GM18520 (cell line): ENCODE data around the gene SLK.

ENCODE experiments used
- ATAC-seq: cut with Tn5 transposase; IDR thresholded peaks from one replicate; pipeline ENCODE4 v1.9.1; 2021; ENCODE audit not compliant: unreplicated experiment

SLK gene

DNA sequence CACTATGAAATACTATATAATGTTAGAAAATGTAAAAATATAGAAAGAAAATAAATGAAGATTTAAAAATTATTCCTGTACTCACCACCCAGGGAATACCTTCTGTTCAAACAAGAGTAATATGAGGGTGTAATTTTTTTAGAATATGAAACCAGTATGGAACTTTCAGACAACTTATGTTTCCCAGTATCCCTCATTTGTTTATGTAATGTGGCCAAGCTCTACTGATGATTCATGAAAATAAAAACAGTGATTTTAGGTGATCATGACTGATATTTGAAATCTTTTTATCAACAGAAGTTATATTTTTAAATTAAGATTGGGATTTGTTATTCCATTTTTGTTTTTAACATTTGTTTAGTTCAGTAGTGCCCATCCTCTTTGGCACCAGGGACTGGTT is 18.8 kb downstream of the SLK start:
- ATAC-seq = no peak

DNA sequence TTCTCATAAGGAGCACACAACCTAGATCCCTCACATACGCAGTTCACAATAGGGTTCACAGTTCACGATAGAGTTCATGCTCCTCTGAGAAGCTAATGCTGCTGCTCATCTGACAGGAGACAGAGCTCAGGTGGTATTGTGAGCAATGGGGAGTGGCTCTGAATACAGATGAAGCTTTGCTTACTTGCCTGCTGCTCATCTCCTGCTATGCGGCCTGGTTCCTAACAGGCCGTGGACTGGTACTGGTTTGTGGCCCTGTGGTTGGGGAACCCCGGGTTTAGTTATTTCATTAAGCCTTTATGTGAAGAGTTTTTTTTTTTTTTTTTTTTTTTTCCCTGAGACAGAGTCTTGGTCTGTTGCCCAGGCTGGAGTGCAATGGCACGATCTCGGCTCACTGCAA is 19.4 kb downstream of the SLK start:
- no peak for ATAC-seq

DNA sequence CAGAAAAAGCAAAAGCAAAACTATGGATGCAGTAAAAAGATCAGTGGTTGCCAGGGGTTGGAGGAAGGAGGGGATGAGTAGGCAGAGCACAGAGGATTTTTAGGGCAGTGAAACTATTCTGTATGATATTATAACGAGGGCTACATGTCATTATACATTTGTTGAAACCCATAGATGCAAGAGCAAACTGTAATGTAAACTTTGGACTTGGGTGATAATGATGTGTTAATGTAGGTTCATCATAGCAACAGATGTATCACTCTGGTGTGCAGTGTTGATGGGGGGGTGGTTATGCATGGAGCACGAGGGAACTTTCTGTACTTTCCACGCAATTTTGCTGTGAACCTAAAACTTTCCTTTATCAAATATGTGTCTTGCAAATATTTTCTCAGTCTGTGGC is 23.2 kb downstream of the SLK start:
- ATAC-seq = no peak

DNA sequence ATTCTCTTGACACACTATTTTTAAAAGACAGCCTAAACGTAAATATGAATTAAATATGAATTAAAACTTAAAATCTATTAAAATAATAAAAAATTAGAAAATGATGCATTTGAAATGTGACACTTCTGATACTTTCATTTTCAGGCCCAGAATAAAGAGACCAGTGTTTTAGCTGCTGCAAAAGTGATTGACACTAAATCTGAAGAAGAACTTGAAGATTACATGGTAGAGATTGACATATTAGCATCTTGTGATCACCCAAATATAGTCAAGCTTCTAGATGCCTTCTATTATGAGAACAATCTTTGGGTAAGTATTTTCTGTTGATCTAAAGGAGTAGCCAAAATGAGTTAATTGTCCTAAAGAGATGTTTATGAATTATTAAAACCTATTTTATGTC is 23.6 kb downstream of the SLK start:
- ATAC-seq = no peak

DNA sequence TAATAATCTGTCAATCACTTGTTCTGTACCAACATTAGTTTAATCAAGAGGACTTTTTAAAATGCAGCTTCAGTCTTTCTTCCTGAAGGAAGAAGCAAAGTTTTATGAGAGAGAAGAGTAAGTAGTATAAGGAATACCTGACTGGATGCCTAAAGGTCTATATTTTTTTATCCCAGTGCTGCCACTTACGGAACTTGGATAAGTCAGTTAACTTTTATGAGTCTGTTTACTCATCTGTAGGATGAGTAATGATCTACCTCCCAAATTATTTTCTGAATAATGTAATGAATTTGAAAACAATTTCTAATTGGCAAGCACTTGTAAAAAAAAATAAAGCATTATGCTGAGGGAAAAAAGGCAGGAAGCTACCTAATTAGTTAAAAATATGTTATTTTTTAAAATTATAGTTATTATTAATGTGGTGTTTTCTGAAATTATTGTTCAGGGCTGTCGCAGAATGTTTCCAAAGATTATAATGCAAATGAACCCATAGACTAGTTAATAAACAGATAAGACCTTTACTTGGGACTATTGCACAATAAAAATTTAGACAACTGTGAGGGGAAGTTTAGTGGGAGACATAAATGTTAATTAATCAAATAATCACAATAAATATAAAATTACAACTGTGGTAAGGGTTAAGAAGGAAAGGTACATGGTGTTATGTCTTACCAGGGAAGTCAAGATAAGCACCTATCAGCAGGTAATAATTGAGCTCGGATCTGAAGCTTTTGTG is 24.6 kb downstream of the SLK start:
- ATAC-seq = no peak

DNA sequence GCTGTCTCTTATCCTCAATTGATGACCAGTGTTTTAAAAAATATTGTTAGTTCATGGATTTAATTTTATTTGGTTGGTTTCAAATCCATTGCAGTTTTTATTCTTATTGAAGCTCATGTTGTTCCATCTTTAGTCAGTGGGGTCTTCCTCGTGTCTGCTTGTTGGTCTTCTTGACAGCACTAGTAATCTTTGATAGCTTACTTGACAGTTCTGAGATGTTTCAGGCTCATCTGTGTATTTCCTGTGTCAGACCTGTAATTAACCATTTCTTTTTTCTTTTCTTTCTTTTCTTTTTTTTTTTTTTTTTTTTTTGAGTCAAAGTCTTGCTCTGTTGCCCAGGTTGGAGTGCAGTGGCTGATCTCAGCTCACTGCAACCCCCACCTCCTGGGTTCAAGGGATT is 28.2 kb downstream of the SLK start:
- no peak for ATAC-seq

DNA sequence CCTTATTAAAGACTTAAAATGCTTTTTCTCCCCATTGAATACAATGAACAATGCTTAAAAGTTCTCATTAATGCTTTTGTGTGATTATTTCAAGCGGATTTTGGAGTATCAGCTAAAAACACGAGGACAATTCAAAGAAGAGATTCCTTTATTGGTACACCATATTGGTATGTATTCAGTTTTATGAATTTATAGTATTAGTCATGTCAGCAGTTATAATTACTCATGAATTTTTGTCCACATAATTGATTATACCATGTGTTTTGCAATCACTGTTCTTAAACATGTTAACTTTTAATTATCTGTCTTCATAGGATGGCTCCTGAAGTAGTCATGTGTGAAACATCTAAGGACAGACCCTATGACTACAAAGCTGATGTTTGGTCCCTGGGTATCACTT is 31.9 kb downstream of the SLK start:
- no peak for ATAC-seq

DNA sequence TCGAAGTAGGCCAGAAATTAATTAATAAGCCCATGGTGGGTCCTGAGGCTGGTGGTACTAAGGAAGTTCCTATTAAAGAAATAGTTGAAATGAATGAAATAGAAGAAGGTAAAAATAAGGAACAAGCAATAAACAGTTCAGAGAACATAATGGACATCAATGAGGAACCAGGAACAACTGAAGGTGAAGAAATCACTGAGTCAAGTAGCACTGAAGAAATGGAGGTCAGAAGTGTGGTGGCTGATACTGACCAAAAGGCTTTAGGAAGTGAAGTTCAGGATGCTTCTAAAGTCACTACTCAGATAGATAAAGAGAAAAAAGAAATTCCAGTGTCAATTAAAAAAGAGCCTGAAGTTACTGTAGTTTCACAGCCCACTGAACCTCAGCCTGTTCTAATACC is 36.0 kb downstream of the SLK start:
- ATAC-seq = no peak

DNA sequence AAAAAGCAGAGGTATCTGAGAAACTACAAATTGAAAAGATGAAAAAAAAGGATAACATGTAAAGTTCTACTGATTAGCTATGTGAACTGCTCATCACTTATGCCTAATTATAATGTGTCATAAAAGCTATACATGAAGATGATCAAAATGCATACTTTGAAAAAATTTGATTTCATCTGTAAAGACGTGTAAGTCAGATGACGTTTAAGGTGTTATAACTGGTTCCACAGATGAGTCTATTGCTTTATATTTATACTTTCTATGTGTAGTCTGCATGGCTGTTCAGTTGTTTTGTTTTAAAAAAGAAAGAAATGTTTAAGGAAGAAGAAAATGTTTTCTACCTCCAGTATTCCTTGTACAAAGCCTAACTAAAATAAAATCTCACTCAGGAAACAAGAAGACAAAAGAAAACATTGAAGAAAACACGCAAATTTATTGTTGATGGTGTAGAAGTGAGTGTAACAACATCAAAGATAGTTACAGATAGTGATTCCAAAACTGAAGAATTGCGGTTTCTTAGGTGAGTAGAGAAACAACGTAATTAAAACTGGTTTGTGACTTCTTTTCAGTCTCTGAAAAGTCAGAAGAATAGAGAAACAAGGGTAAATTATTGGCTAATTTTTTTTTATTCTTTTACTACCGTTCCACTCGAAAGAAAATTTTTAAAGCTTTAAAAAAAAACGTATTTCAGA is 38.4 kb downstream of the SLK start:
- ATAC-seq = no peak

DNA sequence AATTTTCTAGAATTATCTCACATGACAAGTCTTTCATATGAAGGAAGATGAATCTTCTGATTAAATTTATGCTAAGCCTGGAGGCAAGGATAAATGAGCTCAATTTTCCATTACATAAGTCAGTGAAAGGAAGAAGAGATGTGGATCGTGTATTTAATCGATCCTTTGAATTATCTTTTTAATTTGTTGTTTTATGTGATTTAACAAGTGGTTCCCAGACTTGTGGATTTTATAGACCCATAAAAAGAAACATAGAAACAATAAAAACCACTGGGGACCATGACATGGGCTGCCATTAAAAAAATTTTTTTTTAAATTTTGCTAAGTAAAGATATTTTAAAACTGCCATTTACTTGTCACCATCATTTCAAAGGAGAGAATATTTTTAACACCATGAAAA is 45.0 kb downstream of the SLK start:
- no peak for ATAC-seq

DNA sequence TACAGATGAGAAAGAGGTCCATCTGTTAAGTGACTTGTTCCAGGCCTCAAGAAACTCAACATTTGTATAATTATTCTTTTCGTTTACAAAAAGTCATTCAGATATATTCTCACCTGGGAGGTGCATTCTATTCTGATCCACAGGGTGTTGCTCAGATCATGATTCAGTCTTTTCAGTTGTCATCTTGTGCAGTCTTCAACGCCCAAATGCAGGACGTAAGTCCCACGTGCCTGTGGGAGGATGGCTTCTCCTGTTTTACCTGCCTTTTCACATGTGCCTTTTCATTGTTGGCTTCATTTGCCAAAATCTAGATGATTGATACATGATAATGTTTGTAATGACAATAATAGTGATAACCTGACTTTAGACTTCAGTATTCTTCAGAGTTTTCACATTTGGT is 46.5 kb downstream of the SLK start:
- ATAC-seq = no peak

DNA sequence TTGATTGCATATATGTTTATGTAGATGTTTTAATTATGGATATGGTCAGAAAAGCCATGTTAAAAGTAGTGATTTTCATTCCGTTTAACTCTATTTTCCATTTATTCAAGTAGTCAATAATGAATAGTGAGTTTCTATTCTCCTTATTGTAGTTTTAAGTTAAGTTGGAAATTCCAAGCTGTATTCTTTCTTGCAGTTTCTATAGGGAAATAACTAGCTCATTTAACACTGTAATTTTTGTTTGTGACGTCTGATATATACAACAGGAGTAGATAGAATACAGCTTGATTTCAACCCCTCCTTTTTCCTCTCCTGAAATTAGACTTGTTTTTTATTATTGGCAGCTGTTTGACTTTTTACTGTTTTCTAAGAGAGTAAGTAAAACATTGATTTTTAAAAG is 47.2 kb downstream of the SLK start:
- no peak for ATAC-seq

DNA sequence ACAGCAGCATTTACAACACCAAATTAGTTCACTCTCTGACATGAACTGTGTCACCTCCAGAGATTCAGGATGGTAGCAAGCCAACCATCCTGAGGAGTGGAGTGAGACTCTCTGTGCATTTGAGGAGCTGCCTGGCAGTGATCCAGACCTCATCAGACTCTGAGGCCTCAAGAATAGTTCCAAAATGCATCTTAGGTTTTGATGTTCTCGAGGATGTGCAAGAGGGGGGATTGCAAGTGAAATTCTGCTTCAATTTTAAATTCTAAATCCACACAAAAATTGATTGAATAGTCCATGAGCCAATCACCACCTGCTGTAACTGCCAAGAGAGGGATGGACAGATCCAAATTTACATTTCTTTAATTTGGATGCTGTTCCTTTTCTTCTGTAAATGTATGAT is 49.7 kb downstream of the SLK start:
- no peak for ATAC-seq

DNA sequence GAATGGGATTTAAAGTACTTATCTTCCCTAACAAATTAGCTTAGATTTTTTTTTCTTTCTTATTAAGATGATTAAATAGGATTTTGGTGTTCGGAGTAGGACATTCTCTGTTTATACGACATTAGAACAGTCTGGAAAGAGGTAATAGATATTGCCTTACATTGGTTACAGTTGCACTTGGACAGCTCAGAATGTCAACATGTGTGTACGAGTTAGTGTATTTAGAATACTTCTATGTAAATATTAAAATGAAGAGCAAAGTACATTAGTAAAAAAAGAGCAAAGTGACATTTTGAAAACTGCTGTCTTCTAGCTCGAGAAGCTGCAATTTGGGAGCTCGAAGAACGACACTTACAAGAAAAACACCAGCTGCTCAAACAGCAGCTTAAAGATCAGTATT is 51.5 kb downstream of the SLK start:
- ATAC-seq = no peak

DNA sequence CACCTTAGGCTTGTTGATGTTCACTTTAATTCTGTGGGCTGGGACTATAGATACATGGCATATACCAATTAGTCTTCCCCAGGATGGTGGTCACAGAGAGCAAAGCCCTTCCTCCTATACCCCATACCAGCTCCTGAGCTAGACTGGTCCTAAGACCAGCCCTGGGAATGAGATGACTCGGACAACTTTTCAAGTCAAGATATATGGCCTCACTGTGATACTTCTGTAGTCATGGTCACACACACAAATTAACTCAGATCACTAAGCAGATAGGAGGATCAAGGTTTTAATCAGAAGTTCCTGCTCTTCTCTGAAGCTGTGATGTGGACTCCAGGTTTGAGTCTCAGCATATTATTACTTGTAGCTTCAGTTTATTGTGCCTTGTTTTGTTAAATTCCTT is 53.1 kb downstream of the SLK start:
- no peak for ATAC-seq

DNA sequence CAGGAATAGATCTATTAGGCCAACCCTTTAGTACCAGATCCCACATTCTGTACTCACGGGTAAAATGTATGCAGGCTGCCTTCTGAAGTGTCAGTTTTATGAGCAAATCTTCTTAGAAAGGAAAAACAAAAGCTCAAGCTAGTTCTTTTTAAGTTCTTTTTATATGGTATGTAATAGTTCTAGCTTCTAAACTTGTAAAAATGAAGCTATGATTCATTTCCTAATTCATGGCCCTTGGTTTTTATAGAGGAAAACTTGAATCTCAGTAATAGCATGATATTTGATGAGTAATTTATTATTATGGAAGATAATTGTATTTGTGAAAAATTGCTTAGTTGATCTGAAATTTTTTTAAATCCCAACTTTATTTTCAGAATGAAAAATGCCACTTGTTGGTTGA is 54.3 kb downstream of the SLK start:
- no peak for ATAC-seq

DNA sequence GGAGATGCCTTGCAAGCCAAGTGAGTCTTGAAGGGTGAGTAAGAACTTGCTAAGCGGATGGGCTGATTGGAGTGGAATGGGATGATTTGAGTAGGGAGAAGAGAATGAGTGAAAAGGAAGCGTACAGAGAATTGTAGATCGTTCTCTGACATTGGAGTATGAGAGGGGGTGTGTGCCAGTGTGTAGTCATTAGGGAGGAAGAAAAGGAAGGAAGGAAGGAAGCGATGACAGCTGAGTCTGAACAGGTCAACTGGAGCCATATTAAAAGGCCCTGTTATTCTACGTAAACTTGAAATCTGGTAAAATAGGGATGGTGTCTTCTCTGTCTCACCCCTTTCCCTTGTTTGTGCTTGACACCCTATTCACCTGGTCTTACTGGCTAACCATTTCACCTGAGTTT is 55.1 kb downstream of the SLK start:
- ATAC-seq = no peak

DNA sequence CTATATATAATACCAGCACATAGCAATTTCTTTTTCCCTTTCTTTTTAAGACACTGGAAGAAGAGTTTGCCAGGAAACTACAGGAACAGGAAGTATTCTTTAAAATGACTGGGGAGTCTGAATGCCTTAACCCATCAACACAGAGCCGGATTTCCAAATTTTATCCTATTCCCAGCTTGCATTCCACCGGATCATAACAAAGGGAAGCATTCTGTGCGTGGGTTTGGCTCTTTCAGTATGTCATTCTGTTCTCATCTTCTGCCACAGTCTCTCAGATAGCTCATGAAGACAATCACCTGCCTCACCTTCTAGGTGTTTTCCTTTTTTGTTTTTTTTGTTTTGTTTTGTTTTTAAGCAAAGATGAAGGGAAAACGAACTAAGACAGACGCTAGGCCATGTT is 58.6 kb downstream of the SLK start:
- ATAC-seq = no peak

DNA sequence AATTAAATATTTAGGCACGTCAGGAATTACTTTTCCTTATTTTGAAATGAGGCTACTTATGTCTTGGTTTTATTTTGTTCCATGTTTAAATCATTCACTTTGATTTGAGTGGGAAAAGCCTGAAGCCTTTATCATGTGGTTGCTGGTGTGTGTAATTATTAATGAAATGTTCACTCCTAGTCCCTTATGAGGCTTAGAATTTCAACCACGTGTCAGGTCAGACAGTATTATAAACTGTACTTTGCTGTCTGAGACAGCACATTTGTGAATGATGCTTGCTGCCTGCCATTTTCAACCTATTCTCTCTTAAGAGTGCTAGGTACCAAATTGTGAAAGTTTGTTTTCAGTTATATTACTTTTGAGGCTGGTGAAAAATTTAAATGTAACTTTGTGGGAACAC is 59.8 kb downstream of the SLK start:
- ATAC-seq = no peak

DNA sequence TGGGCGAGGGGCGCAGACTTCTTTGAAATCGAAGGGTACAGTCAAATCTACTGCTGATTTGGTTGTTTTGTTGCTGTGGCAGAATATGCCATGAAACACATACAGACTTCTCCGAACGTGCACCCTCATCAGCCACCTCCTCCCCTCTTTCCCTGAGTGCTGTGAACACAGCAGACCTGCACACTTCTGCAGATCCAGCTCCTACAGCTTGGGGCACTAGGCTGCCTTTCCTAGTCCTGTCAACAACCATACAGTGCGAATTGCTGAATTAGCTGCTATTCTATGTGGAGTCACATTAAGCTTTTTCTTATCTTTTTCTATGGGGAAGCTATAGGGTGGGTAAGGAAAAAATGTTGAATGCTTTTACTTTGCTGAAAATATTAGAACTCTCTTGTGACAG is 61.2 kb downstream of the SLK start:
- ATAC-seq = no peak

DNA sequence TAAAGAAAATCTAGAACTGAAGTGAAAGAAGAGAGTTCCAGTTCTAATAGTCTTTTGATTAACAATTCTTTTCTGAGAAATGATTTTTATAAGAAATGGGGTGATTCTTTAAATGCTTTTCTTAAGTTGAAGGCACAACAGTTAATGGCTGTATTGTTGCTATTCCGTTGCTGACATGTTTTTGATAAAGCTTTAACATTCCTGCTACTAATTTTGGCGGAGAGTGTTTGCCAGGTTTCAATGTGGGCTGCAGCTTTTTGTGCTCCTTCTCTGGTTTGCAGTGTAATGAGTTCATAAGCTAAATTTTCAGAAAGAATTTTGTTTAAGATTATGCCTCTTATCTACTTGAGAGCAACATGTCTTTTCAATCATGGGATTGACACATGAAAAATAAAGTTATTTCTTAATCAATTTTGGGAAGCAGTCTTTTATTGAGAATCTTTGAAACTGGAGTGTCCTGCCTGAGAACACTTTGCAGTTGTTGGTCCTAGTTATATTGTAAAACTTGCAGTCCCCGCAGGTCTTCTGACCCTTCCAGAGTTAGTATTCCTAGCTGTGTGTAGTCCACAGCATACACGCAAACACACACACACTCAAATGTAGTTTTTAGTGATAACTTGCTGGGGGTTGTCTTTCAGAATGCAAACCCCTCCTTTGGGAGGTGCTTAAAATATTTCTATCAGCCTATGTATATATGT is 62.0 kb downstream of the SLK start:
- no peak for ATAC-seq

DNA sequence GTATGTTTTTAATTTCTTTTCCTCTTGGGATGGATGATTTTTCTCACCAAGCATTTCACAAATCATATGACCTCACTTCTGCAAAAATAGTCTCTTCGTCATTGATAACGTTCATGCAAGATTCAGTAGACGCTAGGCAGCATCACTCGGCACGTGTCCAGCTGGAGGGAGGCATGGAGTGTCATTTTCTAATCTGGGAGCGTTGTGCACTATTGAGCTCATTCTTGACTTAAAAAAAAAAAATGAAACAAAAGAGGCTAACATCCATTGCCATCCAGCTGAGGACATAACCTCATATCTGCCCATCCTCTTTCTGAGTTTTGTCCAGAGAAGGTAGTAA is 62.6 kb downstream of the SLK start:
- ATAC-seq = no peak

DNA sequence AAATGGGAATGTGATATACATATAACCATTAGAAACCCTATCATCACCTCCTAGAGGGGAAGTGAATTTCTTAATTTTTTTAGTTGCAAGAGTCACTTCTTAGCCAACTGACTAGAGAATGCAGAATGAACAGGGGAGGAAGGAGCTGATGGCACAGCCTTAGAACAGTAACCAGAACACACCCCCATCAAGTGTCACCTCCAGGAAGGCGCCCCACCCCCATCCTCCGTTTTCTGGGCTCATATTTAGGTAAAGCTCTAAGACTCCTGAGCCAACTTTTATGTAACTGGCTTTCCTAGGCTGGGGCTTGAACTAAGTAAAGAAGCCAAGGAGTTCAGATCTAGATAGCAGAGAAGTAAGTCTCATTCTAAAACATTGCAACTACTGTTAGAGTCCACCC is 64.7 kb downstream of the SLK start:
- ATAC-seq = no peak
